ENCODE measurements around the gene RASA3.

DNA sequence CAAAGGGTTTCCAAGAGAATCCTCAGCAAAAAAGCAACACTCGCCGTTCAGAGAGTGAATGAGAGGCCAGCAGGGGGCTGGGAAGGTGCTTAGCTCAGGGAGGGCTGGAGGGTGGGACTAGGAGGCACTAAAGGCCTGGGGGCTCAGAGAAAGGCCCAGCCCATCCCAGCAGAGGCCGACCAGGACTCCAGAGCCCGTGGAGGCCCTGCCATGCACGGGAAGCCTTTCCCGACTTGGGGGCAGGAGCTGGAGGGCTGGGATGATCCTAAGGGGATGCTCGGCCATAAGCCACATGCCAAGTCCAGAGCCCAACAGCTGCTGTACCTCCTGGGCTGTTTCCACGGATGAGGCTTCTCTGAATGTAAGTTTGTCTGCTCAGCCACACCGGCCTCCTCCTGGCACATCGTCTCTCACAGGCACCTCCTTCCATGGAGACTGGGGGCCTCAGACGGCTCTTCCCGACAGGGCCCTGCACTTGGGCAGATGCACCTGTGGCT is 19.5 kb downstream of the RASA3 start:
- TF ChIP-seq YBX1 (IDR thresholded peaks at IDR 0.05) (no peak), ZNF24 (IDR thresholded peaks at IDR 0.05) (no peak), GABPA (IDR thresholded peaks at IDR 0.05; ENCODE audit: low read depth) (no peak), POLR2AphosphoS5 (IDR thresholded peaks at IDR 0.05; ENCODE audit: low read length) (no peak), BHLHE40 (IDR thresholded peaks at IDR 0.05; ENCODE audit: borderline replicate concordance in 1 of 2, low read depth in 2 of 2, low read length in 1 of 2) (no peak), JUND (IDR thresholded peaks at IDR 0.05; ENCODE audit: low read depth, low read length) (no peak), SPI1 (IDR thresholded peaks at IDR 0.05; ENCODE audit: borderline replicate concordance, insufficient read depth, low read depth, low read length) (no peak), NRF1 (conservative IDR thresholded peaks at IDR 0.05; ENCODE audit: low read depth, low read length) (no peak), EZH2 (IDR thresholded peaks at IDR 0.05; ENCODE audit: borderline replicate concordance, control insufficient read depth, low read depth, low read length) (no peak), NFIC (IDR thresholded peaks at IDR 0.05; ENCODE audit: low read depth, low read length) (no peak), HCFC1 (IDR thresholded peaks at IDR 0.05; ENCODE audit: low read length) (no peak)
- TF ChIP-seq, protein P1, sequence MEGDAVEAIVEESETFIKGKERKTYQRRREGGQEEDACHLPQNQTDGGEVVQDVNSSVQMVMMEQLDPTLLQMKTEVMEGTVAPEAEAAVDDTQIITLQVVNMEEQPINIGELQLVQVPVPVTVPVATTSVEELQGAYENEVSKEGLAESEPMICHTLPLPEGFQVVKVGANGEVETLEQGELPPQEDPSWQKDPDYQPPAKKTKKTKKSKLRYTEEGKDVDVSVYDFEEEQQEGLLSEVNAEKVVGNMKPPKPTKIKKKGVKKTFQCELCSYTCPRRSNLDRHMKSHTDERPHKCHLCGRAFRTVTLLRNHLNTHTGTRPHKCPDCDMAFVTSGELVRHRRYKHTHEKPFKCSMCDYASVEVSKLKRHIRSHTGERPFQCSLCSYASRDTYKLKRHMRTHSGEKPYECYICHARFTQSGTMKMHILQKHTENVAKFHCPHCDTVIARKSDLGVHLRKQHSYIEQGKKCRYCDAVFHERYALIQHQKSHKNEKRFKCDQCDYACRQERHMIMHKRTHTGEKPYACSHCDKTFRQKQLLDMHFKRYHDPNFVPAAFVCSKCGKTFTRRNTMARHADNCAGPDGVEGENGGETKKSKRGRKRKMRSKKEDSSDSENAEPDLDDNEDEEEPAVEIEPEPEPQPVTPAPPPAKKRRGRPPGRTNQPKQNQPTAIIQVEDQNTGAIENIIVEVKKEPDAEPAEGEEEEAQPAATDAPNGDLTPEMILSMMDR (IDR thresholded peaks at IDR 0.05 in 2 of 3, conservative IDR thresholded peaks at IDR 0.05 in 1 of 3; ENCODE audit: control insufficient read depth in 2 of 3, extremely low read depth in 1 of 3, insufficient read depth in 1 of 3, low read depth in 3 of 3, low read length in 3 of 3), result no peak
- TF ChIP-seq, protein P2, sequence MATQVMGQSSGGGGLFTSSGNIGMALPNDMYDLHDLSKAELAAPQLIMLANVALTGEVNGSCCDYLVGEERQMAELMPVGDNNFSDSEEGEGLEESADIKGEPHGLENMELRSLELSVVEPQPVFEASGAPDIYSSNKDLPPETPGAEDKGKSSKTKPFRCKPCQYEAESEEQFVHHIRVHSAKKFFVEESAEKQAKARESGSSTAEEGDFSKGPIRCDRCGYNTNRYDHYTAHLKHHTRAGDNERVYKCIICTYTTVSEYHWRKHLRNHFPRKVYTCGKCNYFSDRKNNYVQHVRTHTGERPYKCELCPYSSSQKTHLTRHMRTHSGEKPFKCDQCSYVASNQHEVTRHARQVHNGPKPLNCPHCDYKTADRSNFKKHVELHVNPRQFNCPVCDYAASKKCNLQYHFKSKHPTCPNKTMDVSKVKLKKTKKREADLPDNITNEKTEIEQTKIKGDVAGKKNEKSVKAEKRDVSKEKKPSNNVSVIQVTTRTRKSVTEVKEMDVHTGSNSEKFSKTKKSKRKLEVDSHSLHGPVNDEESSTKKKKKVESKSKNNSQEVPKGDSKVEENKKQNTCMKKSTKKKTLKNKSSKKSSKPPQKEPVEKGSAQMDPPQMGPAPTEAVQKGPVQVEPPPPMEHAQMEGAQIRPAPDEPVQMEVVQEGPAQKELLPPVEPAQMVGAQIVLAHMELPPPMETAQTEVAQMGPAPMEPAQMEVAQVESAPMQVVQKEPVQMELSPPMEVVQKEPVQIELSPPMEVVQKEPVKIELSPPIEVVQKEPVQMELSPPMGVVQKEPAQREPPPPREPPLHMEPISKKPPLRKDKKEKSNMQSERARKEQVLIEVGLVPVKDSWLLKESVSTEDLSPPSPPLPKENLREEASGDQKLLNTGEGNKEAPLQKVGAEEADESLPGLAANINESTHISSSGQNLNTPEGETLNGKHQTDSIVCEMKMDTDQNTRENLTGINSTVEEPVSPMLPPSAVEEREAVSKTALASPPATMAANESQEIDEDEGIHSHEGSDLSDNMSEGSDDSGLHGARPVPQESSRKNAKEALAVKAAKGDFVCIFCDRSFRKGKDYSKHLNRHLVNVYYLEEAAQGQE (IDR thresholded peaks at IDR 0.05; ENCODE audit: low read depth, low read length), result no peak

All from GM12878 (cell line).